ENCODE measurements around the gene PROC. TPM values are rescaled to one million over a fixed set of nuclear protein-coding genes. Genes with fewer than 3 reads are reported as not detected.

Gene PROC
- total RNA-seq, 1 donor from 2014 or later: not detected

DNA sequence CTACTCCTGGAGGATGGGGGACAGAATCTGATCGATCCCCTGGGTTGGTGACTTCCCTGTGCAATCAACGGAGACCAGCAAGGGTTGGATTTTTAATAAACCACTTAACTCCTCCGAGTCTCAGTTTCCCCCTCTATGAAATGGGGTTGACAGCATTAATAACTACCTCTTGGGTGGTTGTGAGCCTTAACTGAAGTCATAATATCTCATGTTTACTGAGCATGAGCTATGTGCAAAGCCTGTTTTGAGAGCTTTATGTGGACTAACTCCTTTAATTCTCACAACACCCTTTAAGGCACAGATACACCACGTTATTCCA, 844 bp downstream of the PROC start:
- no peak for DNase-seq (ENCODE audit: low spot score)
- peaks cover 4% of the 10 kb centered on the region for H3K9me3 Mint-ChIP-seq (ENCODE audit: unreplicated experiment)
- H3K4me1 Mint-ChIP-seq (ENCODE audit: unreplicated experiment): peaks cover 6% of the 10 kb centered on the region
- no peak overlapping the region for H3K27ac Mint-ChIP-seq (ENCODE audit: unreplicated experiment)
- peaks cover 25% of the 10 kb centered on the region for H3K27me3 Mint-ChIP-seq (ENCODE audit: unreplicated experiment)
- TF ChIP-seq, protein P1, sequence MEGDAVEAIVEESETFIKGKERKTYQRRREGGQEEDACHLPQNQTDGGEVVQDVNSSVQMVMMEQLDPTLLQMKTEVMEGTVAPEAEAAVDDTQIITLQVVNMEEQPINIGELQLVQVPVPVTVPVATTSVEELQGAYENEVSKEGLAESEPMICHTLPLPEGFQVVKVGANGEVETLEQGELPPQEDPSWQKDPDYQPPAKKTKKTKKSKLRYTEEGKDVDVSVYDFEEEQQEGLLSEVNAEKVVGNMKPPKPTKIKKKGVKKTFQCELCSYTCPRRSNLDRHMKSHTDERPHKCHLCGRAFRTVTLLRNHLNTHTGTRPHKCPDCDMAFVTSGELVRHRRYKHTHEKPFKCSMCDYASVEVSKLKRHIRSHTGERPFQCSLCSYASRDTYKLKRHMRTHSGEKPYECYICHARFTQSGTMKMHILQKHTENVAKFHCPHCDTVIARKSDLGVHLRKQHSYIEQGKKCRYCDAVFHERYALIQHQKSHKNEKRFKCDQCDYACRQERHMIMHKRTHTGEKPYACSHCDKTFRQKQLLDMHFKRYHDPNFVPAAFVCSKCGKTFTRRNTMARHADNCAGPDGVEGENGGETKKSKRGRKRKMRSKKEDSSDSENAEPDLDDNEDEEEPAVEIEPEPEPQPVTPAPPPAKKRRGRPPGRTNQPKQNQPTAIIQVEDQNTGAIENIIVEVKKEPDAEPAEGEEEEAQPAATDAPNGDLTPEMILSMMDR (IDR thresholded peaks at IDR 0.05; ENCODE audit: unreplicated experiment): no peak
- H3K4me3 Mint-ChIP-seq (ENCODE audit: unreplicated experiment): no peak overlapping the region
- peaks cover 6% of the 10 kb centered on the region for H3K36me3 Mint-ChIP-seq (ENCODE audit: low read depth, unreplicated experiment)

DNA sequence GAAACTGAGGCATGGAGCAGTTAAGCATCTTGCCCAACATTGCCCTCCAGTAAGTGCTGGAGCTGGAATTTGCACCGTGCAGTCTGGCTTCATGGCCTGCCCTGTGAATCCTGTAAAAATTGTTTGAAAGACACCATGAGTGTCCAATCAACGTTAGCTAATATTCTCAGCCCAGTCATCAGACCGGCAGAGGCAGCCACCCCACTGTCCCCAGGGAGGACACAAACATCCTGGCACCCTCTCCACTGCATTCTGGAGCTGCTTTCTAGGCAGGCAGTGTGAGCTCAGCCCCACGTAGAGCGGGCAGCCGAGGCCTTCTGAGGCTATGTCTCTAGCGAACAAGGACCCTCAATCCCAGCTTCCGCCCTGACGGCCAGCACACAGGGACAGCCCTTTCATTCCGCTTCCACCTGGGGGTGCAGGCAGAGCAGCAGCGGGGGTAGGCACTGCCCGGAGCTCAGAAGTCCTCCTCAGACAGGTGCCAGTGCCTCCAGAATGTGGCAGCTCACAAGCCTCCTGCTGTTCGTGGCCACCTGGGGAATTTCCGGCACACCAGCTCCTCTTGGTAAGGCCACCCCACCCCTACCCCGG, 1.3 kb downstream of the PROC start:
- Mint-ChIP-seq H3K4me3 (ENCODE audit: unreplicated experiment) (no peak overlapping the region), H3K9me3 (ENCODE audit: unreplicated experiment) (peaks cover 5% of the 10 kb centered on the region), H3K27me3 (ENCODE audit: unreplicated experiment) (peaks cover 25% of the 10 kb centered on the region), H3K27ac (ENCODE audit: unreplicated experiment) (no peak overlapping the region), H3K4me1 (ENCODE audit: unreplicated experiment) (peaks cover 7% of the 10 kb centered on the region), H3K36me3 (ENCODE audit: low read depth, unreplicated experiment) (peaks cover 7% of the 10 kb centered on the region)
- no peak for DNase-seq (ENCODE audit: low spot score)
- TF ChIP-seq, protein P1 (IDR thresholded peaks at IDR 0.05; ENCODE audit: unreplicated experiment): no peak

DNA sequence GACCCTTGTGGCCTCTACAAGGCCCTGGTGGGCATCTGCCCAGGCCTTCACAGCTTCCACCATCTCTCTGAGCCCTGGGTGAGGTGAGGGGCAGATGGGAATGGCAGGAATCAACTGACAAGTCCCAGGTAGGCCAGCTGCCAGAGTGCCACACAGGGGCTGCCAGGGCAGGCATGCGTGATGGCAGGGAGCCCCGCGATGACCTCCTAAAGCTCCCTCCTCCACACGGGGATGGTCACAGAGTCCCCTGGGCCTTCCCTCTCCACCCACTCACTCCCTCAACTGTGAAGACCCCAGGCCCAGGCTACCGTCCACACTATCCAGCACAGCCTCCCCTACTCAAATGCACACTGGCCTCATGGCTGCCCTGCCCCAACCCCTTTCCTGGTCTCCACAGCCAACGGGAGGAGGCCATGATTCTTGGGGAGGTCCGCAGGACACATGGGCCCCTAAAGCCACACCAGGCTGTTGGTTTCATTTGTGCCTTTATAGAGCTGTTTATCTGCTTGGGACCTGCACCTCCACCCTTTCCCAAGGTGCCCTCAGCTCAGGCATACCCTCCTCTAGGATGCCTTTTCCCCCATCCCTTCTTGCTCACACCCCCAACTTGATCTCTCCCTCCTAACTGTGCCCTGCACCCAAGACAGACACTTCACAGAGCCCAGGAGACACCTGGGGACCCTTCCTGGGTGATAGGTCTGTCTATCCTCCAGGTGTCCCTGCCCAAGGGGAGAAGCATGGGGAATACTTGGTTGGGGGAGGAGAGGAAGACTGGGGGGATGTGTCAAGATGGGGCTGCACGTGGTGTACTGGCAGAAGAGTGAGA, 2.0 kb downstream of the PROC start:
- Mint-ChIP-seq H3K9me3 (ENCODE audit: unreplicated experiment) (peaks cover 5% of the 10 kb centered on the region), H3K27ac (ENCODE audit: unreplicated experiment) (no peak overlapping the region), H3K36me3 (ENCODE audit: low read depth, unreplicated experiment) (peaks cover 7% of the 10 kb centered on the region), H3K4me3 (ENCODE audit: unreplicated experiment) (no peak overlapping the region), H3K27me3 (ENCODE audit: unreplicated experiment) (peaks cover 27% of the 10 kb centered on the region), H3K4me1 (ENCODE audit: unreplicated experiment) (peaks cover 7% of the 10 kb centered on the region)
- TF ChIP-seq, protein P1 (IDR thresholded peaks at IDR 0.05; ENCODE audit: unreplicated experiment): no peak
- no peak for DNase-seq (ENCODE audit: low spot score)

DNA sequence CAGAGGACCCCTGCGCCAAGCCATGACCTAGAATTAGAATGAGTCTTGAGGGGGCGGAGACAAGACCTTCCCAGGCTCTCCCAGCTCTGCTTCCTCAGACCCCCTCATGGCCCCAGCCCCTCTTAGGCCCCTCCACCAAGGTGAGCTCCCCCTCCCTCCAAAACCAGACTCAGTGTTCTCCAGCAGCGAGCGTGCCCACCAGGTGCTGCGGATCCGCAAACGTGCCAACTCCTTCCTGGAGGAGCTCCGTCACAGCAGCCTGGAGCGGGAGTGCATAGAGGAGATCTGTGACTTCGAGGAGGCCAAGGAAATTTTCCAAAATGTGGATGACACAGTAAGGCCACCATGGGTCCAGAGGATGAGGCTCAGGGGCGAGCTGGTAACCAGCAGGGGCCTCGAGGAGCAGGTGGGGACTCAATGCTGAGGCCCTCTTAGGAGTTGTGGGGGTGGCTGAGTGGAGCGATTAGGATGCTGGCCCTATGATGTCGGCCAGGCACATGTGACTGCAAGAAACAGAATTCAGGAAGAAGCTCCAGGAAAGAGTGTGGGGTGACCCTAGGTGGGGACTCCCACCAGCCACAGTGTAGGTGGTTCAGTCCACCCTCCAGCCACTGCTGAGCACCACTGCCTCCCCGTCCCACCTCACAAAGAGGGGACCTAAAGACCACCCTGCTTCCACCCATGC, 3.0 kb downstream of the PROC start:
- no peak for DNase-seq (ENCODE audit: low spot score)
- Mint-ChIP-seq H3K36me3 (ENCODE audit: low read depth, unreplicated experiment) (peaks cover 7% of the 10 kb centered on the region), H3K4me3 (ENCODE audit: unreplicated experiment) (no peak overlapping the region), H3K27ac (ENCODE audit: unreplicated experiment) (no peak overlapping the region), H3K27me3 (ENCODE audit: unreplicated experiment) (peaks cover 29% of the 10 kb centered on the region), H3K4me1 (ENCODE audit: unreplicated experiment) (peaks cover 7% of the 10 kb centered on the region), H3K9me3 (ENCODE audit: unreplicated experiment) (peaks cover 5% of the 10 kb centered on the region)
- TF ChIP-seq, protein P1 (IDR thresholded peaks at IDR 0.05; ENCODE audit: unreplicated experiment): no peak
